Right cardiac atrium (tissue), 5 donors: ENCODE results near the gene PDLIM4. TPM values are rescaled to one million over a fixed set of nuclear protein-coding genes. Genes with fewer than 3 reads are reported as not detected.
A peak's percentile ranks its signal among the peaks of the same experiment; 100 is the strongest.

Experiments
- ATAC-seq, 2 donors: fragments of 200-7000 bp; cut with Tn5 transposase; one replicate each; pipeline versions ENCODE4 v1.8.0 to v1.9.1; 2020; ENCODE audit warnings: moderate library complexity in 2 of 2, mild to moderate bottlenecking in 1 of 2
- DNase-seq, 3 donors: peaks; one replicate each; pipeline ENCODE4 v3.0.0-alpha.2; 2020
- H3K27ac ChIP-seq: one replicate; pipeline ENCODE4 v1.5.1; 2013; ENCODE audit warnings: mild to moderate bottlenecking, low read length, control low read depth, moderate library complexity
- H3K27me3 ChIP-seq: one replicate; pipeline ENCODE4 v1.6.1; 2013; ENCODE audit not compliant: control insufficient read depth, insufficient read depth
- H3K4me1 ChIP-seq: one replicate; pipeline ENCODE4 v1.6.1; 2013; ENCODE audit warnings: low read length; ENCODE audit not compliant: control insufficient read depth, insufficient read depth
- H3K4me3 ChIP-seq: one replicate; pipeline ENCODE4 v1.5.1; 2013; ENCODE audit warnings: low read length, control low read depth
- H3K9me3 ChIP-seq: one replicate; pipeline ENCODE4 v1.6.1; 2013; ENCODE audit warnings: low read length; ENCODE audit not compliant: control insufficient read depth
- WGBS: extraction: QIAGEN DNeasy Blood & Tissue Kit; methylation state at CpG from one replicate; pipeline ENCODE4 v1.1.7; 2013; 5-methylcytosine and 5-hydroxymethylcytosine counted together
- intact Hi-C, 4 donors: fragments of 100-400 bp; cut with DNase I; formaldehyde crosslinking; loops; one replicate each; pipeline versions ENCODE4 v1.11.0 to v1.14.0; 2022 to 2023
- polyA plus RNA-seq: library from polyadenylated mRNA; stranded (reverse); fragments of 200-250 nt; gene quantifications from one replicate; pipeline ENCODE4 v1.2.3, GENCODE V29; 2013
- total RNA-seq, 4 donors: library from RNA; stranded (reverse); fragmentation: NEBNext Ultra II Directional; extraction: Animal tissue kit (Norgen Biotek cat#: 25700); gene quantifications; one replicate each; pipeline ENCODE4 v1.2.1, GENCODE V29; 2021
- donor health status: healthy with polysubstance abuse.
- donor health status: DM: no; HTN: yes; CAD: no.
- donor health status: DM: no; HTN: no; CAD: no.
- donor health status: DM: no; HTN: yes; CAD: no; lungs with severe emphysema.
- donor health status: DM: yes; HTN: yes; CAD: no.

PDLIM4 gene
- total and polyA plus RNA-seq, 5 donors = 35.0 to 113 (median 50.3) TPM

DNA sequence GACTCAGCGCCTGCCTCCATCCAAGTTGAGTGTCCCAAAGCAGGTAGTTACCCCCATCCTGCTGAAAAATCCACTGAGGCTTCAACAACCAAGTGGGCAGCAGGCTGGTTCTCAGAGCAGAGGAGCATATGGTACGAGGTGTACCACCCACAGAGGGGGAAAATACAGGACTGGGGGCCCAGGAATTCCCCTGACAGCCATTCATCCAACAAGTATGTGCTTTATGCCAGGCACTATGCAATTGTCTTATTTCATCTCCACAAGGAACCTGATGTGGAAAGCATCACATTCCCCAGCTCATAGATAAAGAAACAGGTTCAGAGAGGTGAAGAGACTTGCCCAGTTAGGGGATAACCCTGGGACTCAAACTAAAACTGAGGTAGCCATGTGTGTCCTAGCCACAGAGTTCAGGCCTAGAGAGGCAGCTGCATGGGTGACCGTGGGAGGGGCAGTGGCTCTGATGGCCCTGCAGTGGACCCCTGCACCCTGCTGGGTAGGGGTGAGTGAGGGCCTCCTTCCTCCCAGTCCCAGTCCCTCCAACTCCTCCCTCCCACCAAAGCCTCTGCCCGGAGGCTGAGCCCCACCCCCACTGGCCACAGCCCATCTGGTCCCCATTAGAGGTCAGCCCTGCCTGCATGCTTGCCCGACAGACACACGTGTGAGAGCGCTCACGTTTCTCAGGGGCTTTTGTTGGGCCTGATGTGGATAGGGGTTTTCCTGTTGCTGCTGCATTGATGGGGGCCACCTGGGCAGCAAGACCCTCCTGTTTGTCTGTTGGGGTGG lies 11.5 kb downstream of the PDLIM4 start:
- no peak for ATAC-seq
- peaks cover 11% of the 10 kb centered on the region for H3K4me1 ChIP-seq
- H3K4me3 ChIP-seq = no peak overlapping the region
- H3K9me3 ChIP-seq = no peaks in the 10 kb centered on the region
- H3K27me3 ChIP-seq = no peaks in the 10 kb centered on the region
- intact Hi-C loops = no loop called here
- H3K27ac ChIP-seq = no peak overlapping the region
- 75% methylated on average over 8 of the region's 8 CpGs for WGBS
- DNase-seq = peak in 1 of 3 donors; percentile 65

DNA sequence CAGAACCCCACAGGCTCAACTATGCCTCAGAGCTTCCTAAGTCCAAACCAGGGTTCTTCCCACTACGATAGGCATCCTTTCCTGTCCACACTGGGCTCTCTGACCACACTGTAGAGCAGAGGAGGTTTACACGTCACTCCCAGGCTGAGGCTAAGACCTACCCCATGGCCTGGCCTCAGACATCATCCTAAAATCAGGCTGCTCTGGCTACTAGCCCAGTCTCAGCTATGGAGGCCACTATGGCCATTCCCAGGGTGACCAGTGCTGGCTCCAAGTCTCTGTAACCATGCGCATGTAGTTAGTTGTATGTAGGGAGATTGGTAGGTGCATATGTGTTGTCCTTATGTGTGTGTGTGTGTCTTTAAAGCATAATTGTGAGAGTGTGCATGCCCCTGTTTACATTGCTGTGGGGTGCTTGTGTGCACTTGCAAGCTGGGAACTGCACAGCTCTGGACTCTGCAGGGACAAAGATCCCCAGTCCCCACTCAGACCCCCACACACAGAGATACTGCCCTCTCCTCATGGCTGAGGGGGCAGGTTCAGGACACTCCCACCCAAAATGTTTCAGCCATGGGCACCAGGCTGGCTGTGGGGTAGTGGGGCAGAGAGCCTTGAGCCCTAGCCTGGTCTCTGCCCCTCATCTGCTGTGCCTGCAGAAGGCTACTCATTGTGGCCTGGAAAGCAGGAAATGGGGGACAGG lies 12.3 kb downstream of the PDLIM4 start:
- Histone ChIP-seq H3K9me3 (no peaks in the 10 kb centered on the region), H3K4me3 (no peak overlapping the region), H3K27ac (no peak overlapping the region), H3K4me1 (peaks cover 8% of the 10 kb centered on the region), H3K27me3 (no peaks in the 10 kb centered on the region)
- DNase-seq = no peak
- ATAC-seq = no peak
- WGBS = 92% methylated on average over 3 of the region's 3 CpGs
- intact Hi-C loops = no loop called here

DNA sequence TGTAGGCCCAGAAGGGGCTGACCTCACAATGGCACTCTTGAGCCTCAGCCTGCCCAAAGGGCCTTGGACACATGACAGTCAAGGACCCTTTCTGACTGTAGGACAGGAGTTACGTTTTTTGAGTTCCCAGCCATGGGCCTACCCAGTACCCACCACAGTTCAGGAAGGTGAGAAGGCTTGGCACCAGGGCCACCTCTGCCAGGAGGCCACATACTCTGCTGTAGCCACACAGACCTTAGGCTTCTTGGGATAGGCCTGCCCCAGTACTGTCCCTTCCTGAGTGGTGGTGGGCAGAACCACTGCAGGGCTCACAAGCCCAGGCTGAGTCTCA lies 12.8 kb downstream of the PDLIM4 start:
- DNase-seq (peak in 1 of 3 donors; percentile 4), ATAC-seq (no peak)
- intact Hi-C loops = no loop called here
- 88% methylated on average over 1 of the region's 1 CpG for WGBS
- H3K27ac ChIP-seq = no peak overlapping the region
- H3K4me1 ChIP-seq = peaks cover 6% of the 10 kb centered on the region
- H3K27me3 ChIP-seq = no peaks in the 10 kb centered on the region
- no peak overlapping the region for H3K4me3 ChIP-seq
- no peaks in the 10 kb centered on the region for H3K9me3 ChIP-seq

DNA sequence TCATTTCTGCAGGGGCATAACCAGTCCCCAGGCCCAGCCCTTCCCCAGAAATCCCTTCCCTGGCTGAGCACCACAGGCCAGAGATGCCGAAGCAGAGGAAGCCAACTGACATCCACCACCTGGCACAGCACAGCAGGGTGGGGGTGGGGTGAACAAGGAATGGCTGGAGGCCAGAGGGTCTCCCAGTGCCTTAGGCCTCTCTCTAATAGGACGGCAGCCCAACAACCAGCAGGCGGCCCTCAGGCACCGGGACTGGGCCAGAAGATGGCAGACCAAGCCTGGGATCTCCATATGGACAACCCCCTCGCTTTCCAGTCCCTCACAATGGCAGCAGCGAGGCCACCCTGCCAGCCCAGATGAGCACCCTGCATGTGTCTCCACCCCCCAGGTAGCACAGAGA lies 13.2 kb downstream of the PDLIM4 start:
- H3K4me1 ChIP-seq = peaks cover 4% of the 10 kb centered on the region
- intact Hi-C loops = no loop called here
- ATAC-seq (no peak), DNase-seq (peak in 2 of 3 donors; percentile 7 to 44)
- no peaks in the 10 kb centered on the region for H3K9me3 ChIP-seq
- no peak overlapping the region for H3K27ac ChIP-seq
- no peaks in the 10 kb centered on the region for H3K27me3 ChIP-seq
- WGBS = 90% methylated on average over 6 of the region's 6 CpGs
- no peak overlapping the region for H3K4me3 ChIP-seq

DNA sequence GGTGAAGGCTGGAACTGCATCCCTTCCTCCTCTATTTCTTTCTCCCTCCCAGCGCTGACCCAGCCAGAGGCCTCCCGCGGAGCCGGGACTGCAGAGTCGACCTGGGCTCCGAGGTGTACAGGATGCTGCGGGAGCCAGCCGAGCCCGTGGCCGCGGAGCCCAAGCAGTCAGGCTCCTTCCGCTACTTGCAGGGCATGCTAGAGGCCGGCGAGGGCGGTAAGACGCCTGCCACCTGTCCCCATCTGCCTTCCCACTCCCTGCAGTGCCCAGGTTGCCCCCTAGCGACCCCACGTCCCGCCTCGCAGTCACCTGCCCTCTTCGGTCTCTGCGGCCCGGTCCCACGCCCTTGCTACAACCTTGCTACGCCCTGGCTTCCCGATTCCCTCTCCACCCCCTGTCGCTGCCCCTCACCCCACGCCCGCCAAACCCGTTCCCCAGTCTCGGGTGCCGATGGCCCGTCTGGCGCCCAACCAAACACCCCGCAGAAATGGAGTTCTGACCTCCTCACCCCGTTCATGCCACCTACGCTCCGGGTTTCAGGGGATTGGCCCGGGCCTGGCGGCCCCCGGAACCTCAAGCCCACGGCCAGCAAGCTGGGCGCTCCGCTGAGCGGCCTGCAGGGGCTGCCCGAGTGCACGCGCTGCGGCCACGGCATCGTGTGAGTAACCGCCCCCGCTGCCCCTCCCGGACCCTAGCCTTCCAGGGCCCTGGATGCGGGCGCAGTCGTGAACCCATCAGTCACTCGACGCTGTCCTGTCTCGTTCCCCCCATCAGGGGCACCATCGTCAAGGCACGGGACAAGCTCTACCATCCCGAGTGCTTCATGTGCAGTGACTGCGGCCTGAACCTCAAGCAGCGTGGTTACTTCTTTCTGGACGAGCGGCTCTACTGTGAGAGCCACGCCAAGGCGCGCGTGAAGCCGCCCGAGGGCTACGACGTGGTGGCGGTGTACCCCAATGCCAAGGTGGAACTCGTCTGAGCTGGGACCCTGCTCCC lies 14.1 kb downstream of the PDLIM4 start:
- intact Hi-C loops = no loop called here
- no peaks in the 10 kb centered on the region for H3K9me3 ChIP-seq
- H3K4me3 ChIP-seq = no peak overlapping the region
- 77% methylated on average over 77 of the region's 77 CpGs for WGBS
- no peaks in the 10 kb centered on the region for H3K27me3 ChIP-seq
- H3K27ac ChIP-seq = no peak overlapping the region
- peak; percentile 24 to 61 (median 60) for DNase-seq
- H3K4me1 ChIP-seq = no peaks in the 10 kb centered on the region
- peak; percentile 4 to 15 for ATAC-seq

DNA sequence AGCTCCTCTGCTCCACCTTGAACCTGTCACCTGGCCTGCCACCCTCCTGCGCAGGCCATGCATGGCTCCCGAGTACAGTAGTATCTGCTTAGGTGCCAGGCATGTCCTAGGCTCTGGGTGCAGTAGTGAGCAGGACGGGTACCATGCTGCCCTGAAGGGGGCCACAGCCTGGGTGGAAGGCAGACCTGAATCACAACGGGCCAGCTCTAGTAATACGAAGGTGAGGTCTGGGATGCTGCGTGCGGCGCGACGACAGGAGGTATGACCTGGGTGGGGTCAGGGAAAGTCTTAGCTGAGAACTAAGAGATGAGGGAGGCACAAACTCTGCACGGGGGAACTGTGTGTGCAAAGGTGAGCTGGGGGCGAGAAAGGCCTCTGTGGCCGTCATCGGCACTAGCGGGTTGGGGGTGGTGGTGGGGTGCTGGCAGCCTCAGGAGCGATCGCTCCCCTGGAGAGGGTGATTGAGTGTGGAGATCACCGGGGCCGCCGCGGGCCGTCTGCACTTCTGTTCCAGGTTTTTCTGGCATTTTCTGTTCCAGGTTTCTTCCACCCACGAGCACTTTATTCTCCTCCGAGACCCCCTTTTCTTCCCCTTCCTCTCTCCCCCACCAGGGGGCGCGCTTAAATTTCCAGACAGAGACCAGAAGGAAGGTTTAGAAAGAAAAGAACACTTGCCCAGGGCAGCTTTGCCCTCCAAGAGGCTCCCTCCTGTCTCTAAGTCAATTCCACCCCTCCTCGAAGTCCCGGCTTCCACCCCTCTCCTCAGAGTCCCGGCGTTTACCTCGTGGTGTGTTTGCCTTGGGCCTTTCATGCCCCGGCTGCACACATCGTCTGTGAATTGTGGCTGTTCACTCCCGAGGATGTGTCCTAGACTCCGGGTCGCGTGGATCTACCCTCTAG lies 15.1 kb downstream of the PDLIM4 start:
- peak in 1 of 2 donors; percentile 8 for ATAC-seq
- Histone ChIP-seq H3K27ac (no peak overlapping the region), H3K4me3 (peak overlapping the region; percentile 9), H3K9me3 (no peaks in the 10 kb centered on the region), H3K4me1 (no peaks in the 10 kb centered on the region), H3K27me3 (no peaks in the 10 kb centered on the region)
- WGBS = 57% methylated on average over 37 of the region's 37 CpGs
- DNase-seq = peak; percentile 57 to 83 (median 80)
- intact Hi-C loops = no loop called here

DNA sequence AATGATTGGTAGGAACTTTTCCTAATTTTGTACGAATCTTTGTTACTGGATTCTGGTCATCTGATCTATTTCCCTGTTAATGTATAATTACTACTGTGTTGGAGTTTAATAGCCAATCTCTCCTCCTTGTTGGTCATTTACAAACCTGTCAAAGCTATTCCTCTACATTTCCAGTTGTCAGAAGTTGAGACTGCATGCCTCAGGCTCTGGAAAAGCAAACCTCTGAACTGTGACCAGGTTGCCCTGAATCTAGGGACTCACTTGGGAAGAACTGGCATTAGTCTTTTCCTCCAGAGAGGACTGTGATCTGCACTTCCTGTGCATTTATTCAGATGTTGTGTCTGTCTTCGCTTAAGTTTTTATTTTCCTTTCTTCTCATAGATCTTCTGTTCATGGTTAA lies 16.1 kb downstream of the PDLIM4 start:
- H3K9me3 ChIP-seq = no peaks in the 10 kb centered on the region
- ATAC-seq (no peak), DNase-seq (no peak)
- H3K27ac ChIP-seq = no peak overlapping the region
- intact Hi-C loops = no loop called here
- no peaks in the 10 kb centered on the region for H3K4me1 ChIP-seq
- WGBS = 80% methylated on average over 2 of the region's 2 CpGs
- H3K27me3 ChIP-seq = no peaks in the 10 kb centered on the region
- H3K4me3 ChIP-seq = no peak overlapping the region

DNA sequence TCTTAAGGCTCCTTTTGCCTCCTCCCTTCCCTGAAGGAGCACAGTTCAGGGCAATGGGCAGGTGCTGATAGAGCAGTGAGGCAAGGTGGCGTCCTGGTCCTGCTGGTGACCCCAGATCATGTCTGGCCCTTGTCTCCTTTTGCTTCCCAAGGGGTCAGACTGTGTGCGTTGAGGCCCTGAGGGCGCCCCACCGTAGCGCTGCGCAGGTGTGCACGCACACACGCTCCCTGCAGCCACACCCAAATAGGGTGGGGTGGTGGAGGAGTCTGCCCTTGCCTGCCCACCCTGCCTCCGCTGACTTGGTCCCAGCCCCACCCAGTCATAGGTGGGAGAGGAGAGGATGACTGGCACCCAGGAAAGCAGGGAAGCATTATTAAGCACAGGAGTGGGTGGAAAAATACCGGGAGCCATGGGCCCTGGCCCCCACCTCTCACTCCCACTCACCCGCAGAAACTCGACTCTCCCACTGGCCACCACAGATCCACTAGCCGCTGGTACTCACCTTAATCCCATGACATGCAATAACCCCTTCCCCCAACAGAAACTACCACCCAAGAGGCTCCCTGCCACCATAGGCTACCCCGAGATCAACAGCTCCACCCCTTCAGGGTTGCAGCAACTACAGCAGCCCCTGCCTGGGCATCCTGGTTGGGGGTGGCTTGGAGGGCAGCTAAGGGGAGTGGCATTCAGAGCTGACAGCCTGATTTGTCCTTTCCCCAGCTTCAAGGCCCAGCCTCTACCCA lies 16.7 kb downstream of the PDLIM4 start:
- WGBS = 93% methylated on average over 14 of the region's 14 CpGs
- ATAC-seq = no peak
- peak in 2 of 3 donors; percentile 7 to 58 for DNase-seq
- H3K27me3 ChIP-seq = no peaks in the 10 kb centered on the region
- no peaks in the 10 kb centered on the region for H3K4me1 ChIP-seq
- no peak overlapping the region for H3K27ac ChIP-seq
- no peaks in the 10 kb centered on the region for H3K9me3 ChIP-seq
- intact Hi-C loops = no loop called here
- H3K4me3 ChIP-seq = no peak overlapping the region

DNA sequence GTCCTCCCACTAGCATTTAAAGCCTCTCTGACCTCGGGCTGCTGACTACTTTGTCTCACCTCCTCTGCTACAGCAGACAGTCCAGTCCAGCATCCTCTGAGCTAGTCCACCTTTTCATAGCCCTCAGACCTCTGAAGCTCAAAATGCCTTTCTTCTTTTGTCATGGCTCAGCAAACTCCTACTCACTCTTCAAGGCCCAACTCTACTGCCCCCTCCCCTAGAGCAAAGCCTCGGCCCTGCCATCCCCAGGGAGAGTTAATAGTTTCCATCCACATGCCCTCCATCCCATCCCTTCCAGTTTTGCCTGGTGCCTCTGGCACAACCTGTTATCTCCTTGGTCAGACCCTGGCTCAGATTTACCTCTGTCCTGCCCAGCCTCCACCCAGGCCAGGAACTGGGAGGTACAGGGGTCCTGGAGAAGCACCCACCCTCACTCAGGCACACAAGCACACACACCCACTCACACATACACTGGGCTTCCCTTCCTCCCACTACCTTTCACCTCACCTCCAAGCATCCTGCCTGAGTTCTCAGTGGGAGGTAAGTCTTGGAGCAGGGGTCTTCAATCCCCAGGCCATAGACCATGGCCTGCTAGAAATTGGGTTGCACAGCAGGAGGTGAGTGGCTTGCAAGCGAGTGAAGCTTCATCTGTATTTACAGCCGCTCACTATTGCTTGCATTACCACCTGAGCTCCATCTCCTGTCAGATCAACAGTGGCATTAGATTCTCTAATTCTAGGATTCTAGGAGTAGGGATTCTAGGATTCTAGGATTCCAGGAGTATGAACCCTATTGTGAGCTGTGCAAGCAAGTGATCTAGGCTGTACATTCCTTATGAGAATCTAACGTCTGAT lies 18.1 kb downstream of the PDLIM4 start:
- no peaks in the 10 kb centered on the region for H3K9me3 ChIP-seq
- no peaks in the 10 kb centered on the region for H3K4me1 ChIP-seq
- 82% methylated on average over 5 of the region's 5 CpGs for WGBS
- no peaks in the 10 kb centered on the region for H3K27me3 ChIP-seq
- no peak for ATAC-seq
- DNase-seq = peak in 1 of 3 donors; percentile 2
- no peak overlapping the region for H3K4me3 ChIP-seq
- intact Hi-C loops = no loop called here
- H3K27ac ChIP-seq = no peak overlapping the region
